Fibroblast of lung (primary cell): ENCODE data around the gene ATF1. TPM values are rescaled to one million over a fixed set of nuclear protein-coding genes. Genes with fewer than 3 reads are reported as not detected.

Experiments used
- DNase-seq, 2 donors: peaks; one replicate each; pipeline versions ENCODE4 v3.0.0 to v3.0.0-alpha.2; 2010; ENCODE audit warnings: low read depth in 2 of 2
- H2AFZ ChIP-seq: 2 replicates; pipeline ENCODE4 v1.5.1; 2012; ENCODE audit warnings: low read length, control low read depth, inconsistent platforms
- H3K27ac ChIP-seq: 2 replicates; pipeline ENCODE4 v1.5.1; 2011; ENCODE audit warnings: low read length, control low read depth; ENCODE audit not compliant: insufficient read depth
- H3K27me3 ChIP-seq: 2 replicates; pipeline ENCODE4 v1.5.1; 2011; ENCODE audit warnings: mild to moderate bottlenecking, low read length; ENCODE audit not compliant: control insufficient read depth, insufficient read depth
- H3K36me3 ChIP-seq: 2 replicates; pipeline ENCODE4 v1.5.1; 2011; ENCODE audit warnings: low read length; ENCODE audit not compliant: control insufficient read depth, insufficient read depth
- H3K4me1 ChIP-seq: 2 replicates; pipeline ENCODE4 v1.5.1; 2011; ENCODE audit warnings: low read length; ENCODE audit not compliant: control insufficient read depth, insufficient read depth; ENCODE audit errors: extremely low read depth
- H3K4me2 ChIP-seq: 2 replicates; pipeline ENCODE4 v1.5.1; 2011; ENCODE audit warnings: low read length, control low read depth; ENCODE audit not compliant: insufficient read depth; ENCODE audit errors: extremely low read depth
- H3K4me3 ChIP-seq, 4 experiments: fragments of 200-600 bp in 1 of 4; sonication (generic) in 1 of 4; replicated peaks in 1 of 4; 2 replicates each; pipeline ENCODE4 v1.5.1; 2011 to 2016; ENCODE audit warnings: low read length in 4 of 4, low read depth in 3 of 4, mild to moderate bottlenecking in 3 of 4, control low read depth in 2 of 4, inconsistent platforms in 1 of 4, mixed read lengths in 1 of 4; ENCODE audit not compliant: insufficient read depth in 1 of 4; ENCODE audit errors: control extremely low read depth in 1 of 4
- H3K79me2 ChIP-seq: 2 replicates; pipeline ENCODE4 v1.5.1; 2012; ENCODE audit warnings: mild to moderate bottlenecking, low read length, inconsistent platforms; ENCODE audit not compliant: control insufficient read depth, insufficient read depth
- H3K9ac ChIP-seq: 2 replicates; pipeline ENCODE4 v1.5.1; 2011; ENCODE audit warnings: mild to moderate bottlenecking, low read length, control low read depth; ENCODE audit not compliant: insufficient read depth
- H3K9me3 ChIP-seq: 2 replicates; pipeline ENCODE4 v1.5.1; 2012; ENCODE audit warnings: low read depth, low read length; ENCODE audit not compliant: control insufficient read depth, insufficient read depth
- H4K20me1 ChIP-seq: 2 replicates; pipeline ENCODE4 v1.5.1; 2011; ENCODE audit warnings: low read length; ENCODE audit not compliant: control insufficient read depth, insufficient read depth; ENCODE audit errors: extremely low read depth
- EZH2 ChIP-seq: IDR thresholded peaks from 2 replicates; pipeline ENCODE4 v1.5.1; 2012; ENCODE audit warnings: low read length, control low read depth, mild to moderate bottlenecking; ENCODE audit errors: missing control alignments
- polyA plus RNA-seq, 2 donors: library from polyadenylated mRNA; depleted of rRNA in 1 of 2; stranded (reverse) in 1 of 2; unstranded in 1 of 2; fragments of >200 nt; gene quantifications; 2 replicates each; pipeline ENCODE4 v1.2.1, GENCODE V29; 2011 to 2012; ENCODE audit warnings: missing spikeins in 1 of 2
- total RNA-seq: library from RNA; depleted of rRNA; stranded (reverse); fragments of >200 nt; gene quantifications from 2 replicates; pipeline ENCODE4 v1.2.1, GENCODE V29; 2014
- TF ChIP-seq, protein P1 (sequence below), 2 donors: IDR thresholded peaks in 1 of 2; conservative IDR thresholded peaks in 1 of 2; 1 replicate in 1 of 2; 2 replicates in 1 of 2; pipeline ENCODE4 v1.5.1; 2011 to 2012; ENCODE audit warnings: low read length in 2 of 2, control low read depth in 1 of 2, inconsistent platforms in 1 of 2, low read depth in 1 of 2, mild to moderate bottlenecking in 1 of 2

ATF1 gene
- total and polyA plus RNA-seq, 2 donors (not counting 1 experiment from before 2014, with no cell fraction given), result 40.6 to 44.8 TPM

DNA sequence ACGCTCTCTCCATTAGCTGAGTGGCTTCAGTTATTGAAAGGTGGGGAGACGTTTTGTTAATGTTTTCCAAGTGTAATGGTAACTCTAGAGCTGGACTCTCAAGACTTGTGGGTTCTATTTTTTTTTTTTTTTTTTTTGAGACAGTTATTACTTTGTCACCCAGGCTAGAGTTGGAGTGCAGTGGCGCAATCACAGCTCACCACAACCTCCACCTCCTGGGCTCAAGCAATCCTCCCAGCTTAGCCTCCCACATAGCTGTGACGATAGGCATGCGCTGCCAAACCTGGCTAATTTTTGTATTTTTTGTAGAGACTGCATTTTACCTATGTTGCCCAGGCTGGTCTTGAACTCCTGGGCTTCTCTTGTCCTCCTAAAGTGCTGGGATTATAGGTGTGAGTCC is 26.2 kb downstream of the ATF1 start:
- H3K9me3 ChIP-seq, result no peaks in the 10 kb centered on the region
- no peaks in the 10 kb centered on the region for H3K36me3 ChIP-seq
- H3K9ac ChIP-seq, result no peak overlapping the region
- H3K4me3 ChIP-seq, result no peak overlapping the region
- no peaks in the 10 kb centered on the region for H3K27me3 ChIP-seq
- no peak for DNase-seq
- H4K20me1 ChIP-seq, result no peaks in the 10 kb centered on the region
- peaks cover 17% of the 10 kb centered on the region for H3K4me1 ChIP-seq
- no peak overlapping the region for H3K27ac ChIP-seq
- no peak overlapping the region for H3K4me2 ChIP-seq
- no peak overlapping the region for H2AFZ ChIP-seq
- H3K79me2 ChIP-seq, result no peaks in the 10 kb centered on the region
- TF ChIP-seq, protein P1, sequence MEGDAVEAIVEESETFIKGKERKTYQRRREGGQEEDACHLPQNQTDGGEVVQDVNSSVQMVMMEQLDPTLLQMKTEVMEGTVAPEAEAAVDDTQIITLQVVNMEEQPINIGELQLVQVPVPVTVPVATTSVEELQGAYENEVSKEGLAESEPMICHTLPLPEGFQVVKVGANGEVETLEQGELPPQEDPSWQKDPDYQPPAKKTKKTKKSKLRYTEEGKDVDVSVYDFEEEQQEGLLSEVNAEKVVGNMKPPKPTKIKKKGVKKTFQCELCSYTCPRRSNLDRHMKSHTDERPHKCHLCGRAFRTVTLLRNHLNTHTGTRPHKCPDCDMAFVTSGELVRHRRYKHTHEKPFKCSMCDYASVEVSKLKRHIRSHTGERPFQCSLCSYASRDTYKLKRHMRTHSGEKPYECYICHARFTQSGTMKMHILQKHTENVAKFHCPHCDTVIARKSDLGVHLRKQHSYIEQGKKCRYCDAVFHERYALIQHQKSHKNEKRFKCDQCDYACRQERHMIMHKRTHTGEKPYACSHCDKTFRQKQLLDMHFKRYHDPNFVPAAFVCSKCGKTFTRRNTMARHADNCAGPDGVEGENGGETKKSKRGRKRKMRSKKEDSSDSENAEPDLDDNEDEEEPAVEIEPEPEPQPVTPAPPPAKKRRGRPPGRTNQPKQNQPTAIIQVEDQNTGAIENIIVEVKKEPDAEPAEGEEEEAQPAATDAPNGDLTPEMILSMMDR (conservative IDR thresholded peaks at IDR 0.05 in 1 of 2, IDR thresholded peaks at IDR 0.05 in 1 of 2; ENCODE audit: low read depth in 1 of 2, low read length in 2 of 2), result no peak
- no peak for TF ChIP-seq EZH2

DNA sequence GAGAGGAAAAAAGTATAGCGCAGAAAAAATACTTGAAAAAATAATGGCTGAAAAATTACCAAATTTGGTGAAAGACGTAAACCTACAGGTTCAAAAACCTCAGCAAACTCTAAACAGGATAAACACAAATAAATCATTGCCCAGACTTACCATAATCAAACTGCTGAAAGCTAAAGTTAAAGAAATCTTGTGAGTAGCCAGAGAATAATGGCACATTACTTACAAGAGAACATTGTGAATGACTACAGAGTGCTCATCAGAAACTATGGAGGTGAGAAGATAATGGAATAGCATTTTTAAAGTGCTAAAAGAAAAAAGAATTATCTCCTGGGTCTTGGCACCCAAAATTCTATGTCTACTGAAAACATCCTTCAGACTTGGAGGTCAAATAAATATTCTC is 36.0 kb downstream of the ATF1 start:
- Histone ChIP-seq H4K20me1 (no peaks in the 10 kb centered on the region), H2AFZ (no peak overlapping the region), H3K4me2 (no peak overlapping the region), H3K36me3 (peaks cover 2% of the 10 kb centered on the region), H3K79me2 (no peaks in the 10 kb centered on the region), H3K27me3 (no peaks in the 10 kb centered on the region), H3K4me1 (no peaks in the 10 kb centered on the region), H3K27ac (no peak overlapping the region), H3K9me3 (no peaks in the 10 kb centered on the region), H3K9ac (no peak overlapping the region), H3K4me3 (no peak overlapping the region)
- peak in 1 of 2 donors; percentile 27 for DNase-seq
- TF ChIP-seq, protein P1 (conservative IDR thresholded peaks at IDR 0.05 in 1 of 2, IDR thresholded peaks at IDR 0.05 in 1 of 2; ENCODE audit: low read depth in 1 of 2, low read length in 2 of 2), result no peak
- TF ChIP-seq EZH2, result no peak

DNA sequence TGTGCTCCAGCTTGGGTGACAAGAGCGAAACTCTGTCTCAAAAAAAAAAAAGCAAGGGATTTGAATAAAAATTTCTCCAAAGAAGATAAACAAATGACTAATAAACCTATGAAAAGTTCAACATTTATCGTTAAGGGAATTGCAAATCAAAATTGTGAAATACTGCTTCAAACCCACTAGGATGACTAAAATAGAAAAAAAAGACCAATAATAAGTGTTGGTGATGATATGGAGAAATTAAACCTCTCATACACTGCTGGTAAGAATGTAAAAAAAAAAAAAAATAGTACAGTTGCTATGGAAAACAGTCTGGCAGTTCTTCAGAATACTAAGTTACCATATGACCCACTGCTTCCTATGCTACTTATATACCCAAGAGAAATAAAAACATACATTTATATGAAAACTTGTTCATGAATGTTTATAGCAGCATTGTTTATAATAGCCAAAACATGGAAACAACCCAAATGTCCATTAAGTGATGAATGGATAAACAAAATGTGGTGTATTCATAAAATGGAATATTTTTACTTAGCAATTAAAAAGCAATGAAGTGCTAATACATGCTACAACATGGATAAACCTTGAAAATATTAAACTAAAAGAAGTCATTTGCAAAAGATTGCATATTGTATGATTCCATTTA is 39.5 kb downstream of the ATF1 start:
- Histone ChIP-seq H4K20me1 (no peaks in the 10 kb centered on the region), H2AFZ (no peak overlapping the region), H3K4me1 (no peaks in the 10 kb centered on the region), H3K27me3 (no peaks in the 10 kb centered on the region), H3K4me3 (no peak overlapping the region), H3K4me2 (no peak overlapping the region), H3K36me3 (peaks cover 2% of the 10 kb centered on the region), H3K27ac (no peak overlapping the region), H3K9ac (no peak overlapping the region), H3K79me2 (no peaks in the 10 kb centered on the region), H3K9me3 (no peaks in the 10 kb centered on the region)
- DNase-seq, result peak in 1 of 2 donors; percentile 30
- TF ChIP-seq, protein P1 (conservative IDR thresholded peaks at IDR 0.05 in 1 of 2, IDR thresholded peaks at IDR 0.05 in 1 of 2; ENCODE audit: low read depth in 1 of 2, low read length in 2 of 2), result no peak
